ENCODE measurements around the gene SLC6A18. TPM values are rescaled to one million over a fixed set of nuclear protein-coding genes. Genes with fewer than 3 reads are reported as not detected.
"Not testable (repeated sequence)": the region's sequence is repeated elsewhere in the genome, so short reads cannot be mapped to it uniquely, and the experiment has no call there.

Gene SLC6A18
- total RNA-seq, 1 donor from 2014 or later: not detected

GRCh38 chr5:1272201-1272600 is 47.0 kb downstream of the SLC6A18 start:
- DNase-seq (ENCODE audit: low read depth in 2 of 2): no peak

GRCh38 chr5:1273745-1274144 is 48.6 kb downstream of the SLC6A18 start:
- no peak for DNase-seq (ENCODE audit: low read depth in 2 of 2)

GRCh38 chr5:1274471-1274870 is 49.3 kb downstream of the SLC6A18 start:
- DNase-seq (ENCODE audit: low read depth in 2 of 2): no peak

GRCh38 chr5:1275397-1276391 is 50.5 kb downstream of the SLC6A18 start:
- not testable (repeated sequence) for DNase-seq (ENCODE audit: low read depth in 2 of 2)

GRCh38 chr5:1276930-1277329 is 51.7 kb downstream of the SLC6A18 start:
- DNase-seq (ENCODE audit: low read depth in 2 of 2): no peak

GRCh38 chr5:1277331-1277730 is 52.1 kb downstream of the SLC6A18 start:
- no peak for DNase-seq (ENCODE audit: low read depth in 2 of 2)

GRCh38 chr5:1277781-1278180 is 52.6 kb downstream of the SLC6A18 start:
- no peak for DNase-seq (ENCODE audit: low read depth in 2 of 2)

- no peak for DNase-seq (ENCODE audit: low read depth in 2 of 2)
These were observed 53.0 kb downstream of the SLC6A18 start for GRCh38 chr5:1278216-1278615.

GRCh38 chr5:1278656-1279442 is 53.7 kb downstream of the SLC6A18 start:
- no peak for DNase-seq (ENCODE audit: low read depth in 2 of 2)

- DNase-seq (ENCODE audit: low read depth in 2 of 2): no peak
These were observed 54.4 kb downstream of the SLC6A18 start for GRCh38 chr5:1279443-1280151.

- no peak for DNase-seq (ENCODE audit: low read depth in 2 of 2)
These were observed 55.2 kb downstream of the SLC6A18 start for GRCh38 chr5:1280177-1281037.

- DNase-seq (ENCODE audit: low read depth in 2 of 2): no peak
These were observed 56.1 kb downstream of the SLC6A18 start for GRCh38 chr5:1281038-1281882.

GRCh38 chr5:1282131-1282992 is 57.2 kb downstream of the SLC6A18 start:
- no peak for DNase-seq (ENCODE audit: low read depth in 2 of 2)

GRCh38 chr5:1282993-1283728 is 58.0 kb downstream of the SLC6A18 start:
- not testable (repeated sequence) for DNase-seq (ENCODE audit: low read depth in 2 of 2)

GRCh38 chr5:1283729-1284041 is 58.5 kb downstream of the SLC6A18 start:
- not testable (repeated sequence) for DNase-seq (ENCODE audit: low read depth in 2 of 2)

- DNase-seq (ENCODE audit: low read depth in 2 of 2): not testable (repeated sequence)
These were observed 59.3 kb downstream of the SLC6A18 start for GRCh38 chr5:1284336-1284970.

- no peak for DNase-seq (ENCODE audit: low read depth in 2 of 2)
These were observed 60.0 kb downstream of the SLC6A18 start for GRCh38 chr5:1285141-1285540.

- DNase-seq (ENCODE audit: low read depth in 2 of 2): no peak
These were observed 60.7 kb downstream of the SLC6A18 start for GRCh38 chr5:1285883-1286291.

Measured in dermis microvascular lymphatic vessel endothelial cell (primary cell).